Prostate gland (tissue), 2 donors: Measurements from ENCODE around the gene MMP23B.

Source experiments
- POLR2A ChIP-seq: fragments of 450-650 bp; IDR thresholded peaks from one replicate; pipeline ENCODE4 v1.6.1; 2016; ENCODE audit warnings: antibody characterized with exemption, mild to moderate bottlenecking
- POLR2AphosphoS5 ChIP-seq: sonication (generic); formaldehyde crosslinking; IDR thresholded peaks from one replicate; pipeline ENCODE4 v1.6.1; 2017; ENCODE audit warnings: antibody characterized with exemption
- TF ChIP-seq, protein P1 (sequence below), 4 experiments: fragments of 200-600 bp in 2 of 4; fragments of 450-650 bp in 2 of 4; sonication (generic) in 2 of 4; IDR thresholded peaks; 1 replicate in 3 of 4; 2 replicates in 1 of 4; pipeline ENCODE4 v1.5.1; 2016 to 2019; ENCODE audit warnings: antibody characterized with exemption in 4 of 4, mild to moderate bottlenecking in 2 of 4, moderate library complexity in 2 of 4

DNA sequence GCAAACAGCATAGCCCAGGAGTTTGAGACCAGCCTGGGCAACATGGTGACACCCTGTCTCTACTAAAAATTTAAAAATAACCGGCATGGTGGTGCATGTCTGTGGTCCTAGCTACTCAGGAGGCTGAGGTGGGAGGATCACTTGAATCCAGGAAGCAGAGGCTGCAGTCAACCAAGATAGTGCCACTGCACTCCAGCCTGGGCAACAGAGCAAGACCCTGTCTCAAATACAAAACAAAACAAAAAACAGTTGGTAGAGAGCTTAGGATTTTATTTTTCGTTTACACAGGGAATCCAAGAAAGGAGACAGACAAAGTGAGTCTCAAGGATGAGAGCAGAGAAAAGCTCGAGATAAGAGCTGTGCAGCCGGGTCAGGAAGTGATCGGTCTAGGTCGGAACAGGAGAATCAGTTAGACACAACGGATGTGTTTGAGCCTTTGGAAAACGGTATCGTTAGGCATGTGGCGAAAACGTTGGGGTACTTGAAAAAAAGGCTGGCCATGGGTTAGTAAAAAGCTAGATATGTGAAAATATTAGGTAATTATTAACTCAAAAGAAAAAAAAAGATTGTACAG lies 18.4 kb upstream of the MMP23B start:
- TF ChIP-seq, protein P1, sequence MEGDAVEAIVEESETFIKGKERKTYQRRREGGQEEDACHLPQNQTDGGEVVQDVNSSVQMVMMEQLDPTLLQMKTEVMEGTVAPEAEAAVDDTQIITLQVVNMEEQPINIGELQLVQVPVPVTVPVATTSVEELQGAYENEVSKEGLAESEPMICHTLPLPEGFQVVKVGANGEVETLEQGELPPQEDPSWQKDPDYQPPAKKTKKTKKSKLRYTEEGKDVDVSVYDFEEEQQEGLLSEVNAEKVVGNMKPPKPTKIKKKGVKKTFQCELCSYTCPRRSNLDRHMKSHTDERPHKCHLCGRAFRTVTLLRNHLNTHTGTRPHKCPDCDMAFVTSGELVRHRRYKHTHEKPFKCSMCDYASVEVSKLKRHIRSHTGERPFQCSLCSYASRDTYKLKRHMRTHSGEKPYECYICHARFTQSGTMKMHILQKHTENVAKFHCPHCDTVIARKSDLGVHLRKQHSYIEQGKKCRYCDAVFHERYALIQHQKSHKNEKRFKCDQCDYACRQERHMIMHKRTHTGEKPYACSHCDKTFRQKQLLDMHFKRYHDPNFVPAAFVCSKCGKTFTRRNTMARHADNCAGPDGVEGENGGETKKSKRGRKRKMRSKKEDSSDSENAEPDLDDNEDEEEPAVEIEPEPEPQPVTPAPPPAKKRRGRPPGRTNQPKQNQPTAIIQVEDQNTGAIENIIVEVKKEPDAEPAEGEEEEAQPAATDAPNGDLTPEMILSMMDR (IDR thresholded peaks at IDR 0.05), result no peak
- TF ChIP-seq POLR2A (no peak), POLR2AphosphoS5 (no peak)
